HEK293 (cell line): ENCODE results near the gene RGSL1.

Experiments
- CTCF ChIP-seq: fragments of 450-650 bp; formaldehyde crosslinking; IDR thresholded peaks from 2 replicates; pipeline ENCODE4 v1.5.1; 2016; ENCODE audit warnings: missing biosample characterization, missing genetic modification characterization
- ZBTB7A ChIP-seq: fragments of 450-650 bp; formaldehyde crosslinking; IDR thresholded peaks from 2 replicates; pipeline ENCODE4 v1.5.1; 2016; ENCODE audit warnings: low read depth, missing biosample characterization, missing genetic modification characterization
- ZNF16 ChIP-seq: fragments of 450-650 bp; formaldehyde crosslinking; IDR thresholded peaks from 2 replicates; pipeline ENCODE4 v1.5.1; 2016; ENCODE audit warnings: low read depth, missing biosample characterization, missing genetic modification characterization
- ZNF501 ChIP-seq: fragments of 450-650 bp; formaldehyde crosslinking; IDR thresholded peaks from 2 replicates; pipeline ENCODE4 v1.5.1; 2016; ENCODE audit warnings: missing biosample characterization, missing genetic modification characterization
- ZNF707 ChIP-seq: fragments of 450-650 bp; formaldehyde crosslinking; IDR thresholded peaks from 2 replicates; pipeline ENCODE4 v1.5.1; 2016; ENCODE audit warnings: missing biosample characterization, missing genetic modification characterization

- TF ChIP-seq ZBTB7A (no peak), ZNF501 (tag by site-specific recombination) (no peak), CTCF (no peak), ZNF707 (tag by site-specific recombination) (no peak), ZNF16 (tag by site-specific recombination) (no peak)
These were observed 84.0 kb downstream of the RGSL1 start for GRCh38 chr1:182533896-182534295.
